Measurements from ENCODE around the gene CCDC181. TPM values are rescaled to one million over a fixed set of nuclear protein-coding genes. Genes with fewer than 3 reads are reported as not detected.

CCDC181 gene
- polyA plus RNA-seq, 1 of the 3 experiments (the other 2 are of a cell fraction), result 1.2 TPM

- no peak overlapping the region for H3K27ac ChIP-seq (ENCODE audit: low read depth in 2 of 2, low read length in 1 of 2)
- CTCF ChIA-PET, result interaction anchor here (0.6 to 4.5 kb wide), 14 partner anchors 12 to 681 kb away, joined by 3 to 25 read pairs (median 3); partner anchors contain the start of gene CCDC181
These were observed 39.3 kb upstream of the CCDC181 start for GRCh38 chr1:169466259-169467230.

More at GRCh38 chr1:169466259-169467230, 39.3 kb upstream of the CCDC181 start:
- 87% methylated on average over 8 of the region's 8 CpGs for WGBS (ENCODE audit: low lambda C conversion rate)
- POLR2A ChIA-PET, result no interaction called here
- Histone ChIP-seq H4K20me1 (ENCODE audit: insufficient read depth) (no peaks in the 10 kb centered on the region), H3K9me3 (no peaks in the 10 kb centered on the region), H3K9ac (no peak overlapping the region), H3K4me3 (ENCODE audit: low read depth in 2 of 2, low read length in 1 of 2) (no peak overlapping the region), H2AFZ (ENCODE audit: low read depth) (no peak overlapping the region), H3K36me3 (replicated peaks in 1 of 2; ENCODE audit: control insufficient read depth in 1 of 2, insufficient read depth in 2 of 2, low read length in 1 of 2) (peaks cover 6 to 32% of the 10 kb centered on the region in 2 experiments), H3K4me1 (ENCODE audit: control insufficient read depth in 1 of 2, insufficient read depth in 2 of 2, low read depth in 1 of 2, low read length in 1 of 2) (no peaks in the 10 kb centered on the region), H3F3A (replicated peaks; ENCODE audit: insufficient read depth) (no peaks in the 10 kb centered on the region), H3K9me2 (no peaks in the 10 kb centered on the region), H3K27me3 (ENCODE audit: insufficient read depth) (no peaks in the 10 kb centered on the region), H3K79me2 (ENCODE audit: insufficient read depth) (no peaks in the 10 kb centered on the region), H3K4me2 (no peak overlapping the region)
- TF ChIP-seq CTCF (IDR thresholded peaks at IDR 0.05) (peak; percentile 70), ELF1 (IDR thresholded peaks at IDR 0.05) (no peak), ZBTB33 (IDR thresholded peaks at IDR 0.05; ENCODE audit: borderline replicate concordance, low read depth) (no peak), FOXM1 (IDR thresholded peaks at IDR 0.05; ENCODE audit: low read depth) (no peak), SMC3 (IDR thresholded peaks at IDR 0.05; ENCODE audit: low read depth, low read length) (peak; percentile 43), RAD21 (IDR thresholded peaks at IDR 0.05; ENCODE audit: low read length) (peak; percentile 69), MEF2A (IDR thresholded peaks at IDR 0.05; ENCODE audit: borderline replicate concordance, low read depth) (no peak)
- peak; percentile 22 for DNase-seq

Data from SK-N-SH (cell line).